HEK293T (cell line): ENCODE results near the gene SYNE4.
"Not testable (repeated sequence)": the region's sequence is repeated elsewhere in the genome, so short reads cannot be mapped to it uniquely, and the experiment has no call there.

ENCODE experiments used
- CTBP1 ChIP-seq: fragments of 450-650 bp; IDR thresholded peaks from 2 replicates; pipeline ENCODE4 v1.6.1; 2016; ENCODE audit warnings: borderline replicate concordance
- FOXM1 ChIP-seq: fragments of 450-650 bp; IDR thresholded peaks from 2 replicates; pipeline ENCODE4 v1.6.1; 2017; ENCODE audit warnings: mild to moderate bottlenecking, borderline replicate concordance
- SUZ12 ChIP-seq: fragments of 450-650 bp; IDR thresholded peaks from 2 replicates; pipeline ENCODE4 v1.6.1; 2016; ENCODE audit warnings: mild to moderate bottlenecking

GRCh38 chr19:36041092-36041491, 32.5 kb upstream of the SYNE4 start:
- TF ChIP-seq SUZ12, CTBP1, FOXM1: not testable (repeated sequence)
